Rectal smooth muscle tissue (tissue), 1 donor: ENCODE data around the gene ODF4.
"Not testable (repeated sequence)": the region's sequence is repeated elsewhere in the genome, so short reads cannot be mapped to it uniquely, and the experiment has no call there.

Experiments used
- H3K27ac ChIP-seq: one replicate; pipeline ENCODE4 v1.7.0; 2013; ENCODE audit warnings: low read depth, low read length, inconsistent platforms
- H3K27me3 ChIP-seq: one replicate; pipeline ENCODE4 v1.7.0; 2013; ENCODE audit warnings: low read length; ENCODE audit not compliant: control insufficient read depth, insufficient read depth
- H3K36me3 ChIP-seq: one replicate; pipeline ENCODE4 v1.7.0; 2013; ENCODE audit warnings: low read length; ENCODE audit not compliant: control insufficient read depth, insufficient read depth
- H3K4me1 ChIP-seq: one replicate; pipeline ENCODE4 v1.7.0; 2013; ENCODE audit warnings: low read length; ENCODE audit not compliant: control insufficient read depth, insufficient read depth
- H3K4me3 ChIP-seq: one replicate; pipeline ENCODE4 v1.7.0; 2013; ENCODE audit warnings: low read length
- H3K9ac ChIP-seq: one replicate; pipeline ENCODE4 v1.7.0; 2013; ENCODE audit warnings: low read length

Gene ODF4

DNA sequence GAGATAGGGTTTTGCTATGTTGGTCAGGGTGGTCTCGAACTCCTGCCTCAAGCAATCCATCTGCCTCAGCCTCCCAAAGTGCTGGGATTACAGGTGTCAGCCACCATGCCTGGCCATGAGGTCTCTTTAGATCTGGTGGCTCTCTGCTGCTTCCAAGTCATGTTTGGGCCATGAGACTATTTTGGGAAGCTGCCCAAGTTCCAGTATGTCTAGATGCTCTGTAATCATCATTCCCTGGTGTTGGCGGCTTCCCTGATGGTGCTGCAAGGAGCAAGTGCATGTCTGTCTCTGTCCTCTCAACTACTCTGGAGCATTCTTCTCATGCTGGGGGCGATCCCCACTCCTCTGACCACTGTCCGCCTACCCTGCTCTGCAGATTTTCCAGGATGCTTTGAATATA, 6.4 kb upstream of the ODF4 start:
- Histone ChIP-seq H3K9ac (no peak overlapping the region), H3K36me3 (no peaks in the 10 kb centered on the region), H3K4me3 (no peak overlapping the region), H3K4me1 (no peaks in the 10 kb centered on the region), H3K27ac (no peak overlapping the region), H3K27me3 (no peaks in the 10 kb centered on the region)

DNA sequence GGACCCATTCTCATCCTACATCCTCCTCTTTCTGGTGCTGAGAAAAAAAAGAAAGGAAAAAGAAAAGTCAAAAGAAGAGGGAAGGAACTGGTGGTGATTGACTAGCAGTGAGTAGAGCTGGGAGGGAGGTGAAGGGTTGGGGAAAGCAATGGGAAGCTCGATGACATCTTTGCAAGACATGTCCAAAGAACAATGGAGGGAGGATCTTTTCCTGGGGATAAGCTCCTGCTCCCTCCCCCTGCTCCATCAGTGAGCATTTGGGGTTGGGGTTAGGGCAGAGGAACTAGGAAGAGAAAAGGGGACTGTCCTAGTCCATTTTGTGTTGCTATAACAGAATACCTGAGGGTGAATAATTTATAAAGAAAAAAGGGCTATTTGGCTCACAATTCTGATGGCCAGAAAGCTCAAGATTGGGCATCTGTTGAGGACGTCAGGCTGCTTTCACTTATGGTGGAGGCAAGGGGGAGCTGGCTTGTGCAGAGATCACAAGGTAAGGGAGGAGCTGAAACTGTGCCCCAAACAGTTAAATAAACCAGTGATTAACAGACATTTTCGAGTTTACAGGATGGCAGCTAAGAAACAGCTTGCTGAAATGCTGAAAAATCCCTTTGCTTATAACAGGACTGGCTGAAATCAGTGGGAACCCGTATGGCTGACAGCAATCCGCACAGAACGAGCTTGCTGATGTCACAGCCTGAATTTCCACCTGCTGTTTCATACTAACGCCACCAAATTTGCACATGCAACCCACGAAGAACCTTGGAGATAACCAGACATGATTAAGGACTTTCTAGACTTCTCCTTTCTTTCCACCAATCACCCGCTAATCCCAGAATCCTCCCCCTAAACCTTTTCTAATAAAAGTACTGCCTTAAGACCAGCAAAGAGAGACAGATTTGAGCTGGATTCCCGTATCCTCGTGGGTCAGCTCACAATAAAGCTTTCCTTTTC, 1.6 kb upstream of the ODF4 start:
- H3K4me3 ChIP-seq, result no peak overlapping the region
- H3K36me3 ChIP-seq, result no peaks in the 10 kb centered on the region
- H3K9ac ChIP-seq, result no peak overlapping the region

DNA sequence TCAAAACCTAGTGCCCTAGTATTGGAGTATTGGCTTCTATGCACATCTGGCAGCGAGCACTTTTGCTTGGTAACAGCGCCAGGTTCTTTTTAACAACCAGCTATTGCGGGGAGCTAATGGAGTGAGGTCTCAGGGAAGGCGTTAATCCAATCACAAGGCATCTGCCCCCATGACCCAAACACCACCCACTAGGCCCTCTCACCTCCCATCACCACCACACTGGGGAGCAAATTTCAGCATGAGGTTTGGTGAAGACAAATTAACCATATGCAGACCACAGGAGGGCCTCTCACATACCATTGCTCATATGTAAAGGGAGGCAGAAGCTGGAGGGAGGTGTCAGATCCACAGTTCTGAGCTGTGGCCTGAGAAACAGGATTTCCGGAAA, 893 bp upstream of the ODF4 start:
- Histone ChIP-seq H3K27me3 (no peaks in the 10 kb centered on the region), H3K4me3 (no peak overlapping the region), H3K27ac (no peak overlapping the region), H3K36me3 (no peaks in the 10 kb centered on the region), H3K4me1 (no peaks in the 10 kb centered on the region), H3K9ac (no peak overlapping the region)

More for the DNA sequence above, 1.6 kb upstream of the ODF4 start:
- no peak overlapping the region for H3K27ac ChIP-seq
- no peaks in the 10 kb centered on the region for H3K27me3 ChIP-seq
- no peaks in the 10 kb centered on the region for H3K4me1 ChIP-seq

DNA sequence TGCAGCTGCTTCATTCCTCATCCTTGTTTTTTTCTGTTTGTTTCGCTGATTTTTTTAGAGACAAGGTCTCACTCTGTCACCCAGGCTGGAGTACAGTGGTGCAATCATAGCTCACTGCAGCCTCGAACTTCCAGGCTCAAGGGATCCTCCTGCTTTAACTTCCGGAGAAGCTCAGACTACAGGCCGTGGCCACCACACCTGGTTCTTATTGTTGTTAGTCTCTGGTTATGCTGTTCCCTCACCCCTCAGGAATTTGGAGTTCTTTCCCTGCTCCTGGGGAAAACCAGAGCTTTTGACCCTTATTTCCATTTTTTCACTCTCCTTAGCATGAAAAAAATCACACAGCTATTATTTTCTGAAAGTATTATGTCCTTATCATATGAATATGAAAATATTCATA, 1.8 kb downstream of the ODF4 start:
- no peak overlapping the region for H3K9ac ChIP-seq
- H3K36me3 ChIP-seq, result no peaks in the 10 kb centered on the region
- H3K27ac ChIP-seq, result no peak overlapping the region
- H3K27me3 ChIP-seq, result no peaks in the 10 kb centered on the region
- no peak overlapping the region for H3K4me3 ChIP-seq
- H3K4me1 ChIP-seq, result no peaks in the 10 kb centered on the region

DNA sequence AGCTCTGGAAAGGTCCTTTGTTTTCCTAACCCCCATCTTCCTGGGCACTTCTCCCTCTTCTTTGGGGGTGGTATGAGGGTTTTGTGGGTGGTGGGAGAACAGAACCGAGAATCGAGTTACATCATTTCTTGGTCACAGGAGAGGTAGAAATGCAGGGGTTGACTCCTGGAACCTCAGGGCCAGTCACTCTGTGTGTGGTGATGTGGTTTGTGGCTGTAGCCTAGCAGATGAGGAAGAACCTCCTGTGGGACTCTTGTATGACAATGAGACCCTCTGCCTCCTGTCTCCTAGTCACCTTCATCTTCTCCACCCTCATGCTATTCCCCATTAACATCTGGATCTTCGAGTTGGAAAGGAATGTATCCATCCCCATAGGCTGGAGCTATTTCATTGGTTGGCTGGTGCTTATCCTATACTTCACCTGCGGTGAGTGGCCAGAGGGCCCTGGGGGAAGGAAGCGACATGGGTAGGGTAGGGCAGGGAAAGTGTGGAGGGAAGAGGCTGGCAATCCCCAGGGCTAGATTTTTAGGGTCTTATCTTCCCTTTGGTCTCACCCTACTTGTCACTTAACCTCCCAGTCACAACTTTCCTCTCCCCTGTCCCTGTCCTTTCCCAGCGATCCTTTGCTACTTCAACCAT, 5.5 kb downstream of the ODF4 start:
- H3K4me3 ChIP-seq, result no peak overlapping the region
- no peak overlapping the region for H3K27ac ChIP-seq
- H3K9ac ChIP-seq, result no peak overlapping the region
- no peaks in the 10 kb centered on the region for H3K36me3 ChIP-seq
- no peaks in the 10 kb centered on the region for H3K4me1 ChIP-seq
- H3K27me3 ChIP-seq, result no peaks in the 10 kb centered on the region

DNA sequence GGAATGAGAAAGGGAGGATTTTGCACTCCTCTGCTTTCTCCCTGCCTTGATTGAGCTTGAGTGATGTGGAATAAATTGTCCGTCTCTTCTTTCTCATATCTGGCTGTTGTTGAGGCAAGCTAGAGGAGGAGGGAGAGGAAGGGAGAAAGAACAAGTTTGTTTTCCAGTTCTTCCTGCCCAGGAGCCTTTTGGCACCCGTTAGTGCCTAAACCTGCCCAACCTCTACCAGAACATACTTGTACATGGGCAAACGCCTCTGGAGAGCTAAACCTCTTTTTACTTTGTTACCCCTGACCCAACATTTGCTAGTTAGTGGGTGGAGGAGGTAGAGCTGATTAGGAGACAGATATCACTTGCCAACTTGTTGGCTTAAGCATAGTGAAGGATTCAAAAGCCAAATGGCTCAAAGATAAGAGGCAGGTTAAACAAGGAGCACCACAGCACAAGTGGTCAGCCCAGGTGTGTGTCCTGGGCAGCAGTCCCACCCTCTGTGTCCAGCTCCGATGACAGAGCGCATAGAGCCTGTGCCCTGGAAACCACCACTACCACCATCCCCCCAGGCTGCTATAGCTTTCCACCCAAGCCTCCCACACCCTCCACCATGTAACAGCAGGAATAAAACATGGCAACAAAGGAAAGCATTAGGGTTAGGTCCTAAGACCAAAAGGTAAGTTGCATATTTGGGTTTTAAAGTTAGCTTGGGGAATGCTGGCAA, 6.5 kb downstream of the ODF4 start:
- no peak overlapping the region for H3K27ac ChIP-seq
- no peaks in the 10 kb centered on the region for H3K4me1 ChIP-seq
- no peak overlapping the region for H3K4me3 ChIP-seq
- H3K9ac ChIP-seq, result no peak overlapping the region
- H3K36me3 ChIP-seq, result no peaks in the 10 kb centered on the region
- H3K27me3 ChIP-seq, result no peaks in the 10 kb centered on the region

DNA sequence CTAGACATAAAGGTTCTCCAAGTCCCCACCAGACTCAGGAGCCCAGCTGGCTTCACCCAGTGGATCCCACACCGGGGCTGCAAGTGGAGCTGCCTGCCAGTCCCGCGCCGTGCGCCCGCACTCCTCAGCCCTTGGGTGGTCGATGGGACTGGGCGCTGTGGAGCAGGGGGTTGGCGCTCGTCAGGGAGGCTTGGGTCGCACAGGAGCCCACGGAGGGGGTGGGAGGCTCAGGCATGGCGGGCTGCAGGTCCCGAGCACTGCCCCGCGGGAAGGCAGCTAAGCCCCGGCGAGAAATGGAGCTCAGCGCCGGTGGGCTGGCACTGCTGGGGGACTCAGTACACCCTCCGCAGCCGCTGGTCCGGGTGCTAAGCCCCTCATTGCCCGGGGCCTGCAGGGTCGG, 7.4 kb downstream of the ODF4 start:
- H3K27me3 ChIP-seq, H3K4me1 ChIP-seq, H3K27ac ChIP-seq, H3K4me3 ChIP-seq, H3K36me3 ChIP-seq, H3K9ac ChIP-seq: not testable (repeated sequence)

DNA sequence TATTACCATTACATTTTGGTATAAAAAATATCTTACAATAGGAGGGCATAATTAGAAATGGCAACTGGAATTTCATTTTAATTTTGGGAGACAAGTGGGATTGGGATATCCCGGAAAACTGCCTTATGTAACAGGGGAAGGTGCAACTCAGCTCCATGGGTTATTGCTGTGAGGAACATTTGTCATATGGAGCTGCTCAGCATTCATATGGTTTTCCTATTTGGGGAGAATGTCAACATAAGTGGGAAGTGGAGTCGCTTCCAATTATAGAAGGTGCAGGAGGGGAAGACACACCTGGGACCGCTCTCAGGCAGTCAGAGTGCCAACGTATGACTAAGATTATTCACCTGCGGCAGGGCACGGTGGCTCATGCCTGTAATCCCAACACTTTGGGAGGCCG, 10.7 kb downstream of the ODF4 start:
- Histone ChIP-seq H3K36me3 (no peaks in the 10 kb centered on the region), H3K4me3 (no peak overlapping the region), H3K27ac (no peak overlapping the region), H3K4me1 (no peaks in the 10 kb centered on the region), H3K9ac (no peak overlapping the region), H3K27me3 (no peaks in the 10 kb centered on the region)

DNA sequence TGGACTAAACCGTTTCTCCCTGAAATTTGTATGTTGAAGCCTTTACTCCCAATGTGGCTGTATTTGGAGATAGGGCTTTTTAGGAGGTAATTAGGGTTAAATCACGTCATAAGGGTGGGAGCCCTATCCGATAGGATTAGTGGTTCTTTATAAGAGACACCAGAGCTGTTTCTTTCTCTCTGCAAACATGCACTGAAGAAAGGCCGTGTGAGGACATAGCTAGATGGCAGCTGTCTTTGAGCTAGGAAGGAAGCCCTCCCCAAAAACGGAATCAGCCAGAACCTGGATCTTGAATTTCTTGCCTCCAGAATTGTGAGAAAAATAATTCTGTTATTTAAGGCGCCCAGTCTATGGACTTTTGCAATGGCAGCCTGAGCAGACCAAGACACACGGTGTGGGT, 14.1 kb downstream of the ODF4 start:
- Histone ChIP-seq H3K9ac (no peak overlapping the region), H3K4me1 (no peaks in the 10 kb centered on the region), H3K27ac (no peak overlapping the region), H3K36me3 (no peaks in the 10 kb centered on the region), H3K4me3 (no peak overlapping the region), H3K27me3 (no peaks in the 10 kb centered on the region)

DNA sequence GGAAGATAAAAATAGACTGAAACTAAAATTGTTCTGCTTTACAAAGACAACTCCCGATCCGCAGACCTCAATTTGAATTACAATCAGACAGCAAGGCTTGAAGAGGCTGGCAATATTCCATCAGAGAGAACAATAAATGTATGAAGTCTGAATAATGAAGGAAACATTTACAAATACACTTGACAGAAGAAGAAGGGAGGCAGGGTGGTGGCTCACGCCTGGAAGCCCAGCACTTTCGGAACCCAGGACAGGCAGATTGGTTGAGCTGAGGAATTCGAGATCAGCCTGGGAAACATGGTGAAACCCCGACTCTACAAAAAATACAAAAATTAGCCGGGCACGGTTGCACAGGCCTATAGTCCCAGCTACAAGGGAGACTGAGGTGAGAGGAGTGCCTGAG, 14.6 kb downstream of the ODF4 start:
- H3K4me1 ChIP-seq, result no peaks in the 10 kb centered on the region
- no peak overlapping the region for H3K27ac ChIP-seq
- no peak overlapping the region for H3K4me3 ChIP-seq
- no peaks in the 10 kb centered on the region for H3K27me3 ChIP-seq
- H3K36me3 ChIP-seq, result no peaks in the 10 kb centered on the region
- no peak overlapping the region for H3K9ac ChIP-seq

DNA sequence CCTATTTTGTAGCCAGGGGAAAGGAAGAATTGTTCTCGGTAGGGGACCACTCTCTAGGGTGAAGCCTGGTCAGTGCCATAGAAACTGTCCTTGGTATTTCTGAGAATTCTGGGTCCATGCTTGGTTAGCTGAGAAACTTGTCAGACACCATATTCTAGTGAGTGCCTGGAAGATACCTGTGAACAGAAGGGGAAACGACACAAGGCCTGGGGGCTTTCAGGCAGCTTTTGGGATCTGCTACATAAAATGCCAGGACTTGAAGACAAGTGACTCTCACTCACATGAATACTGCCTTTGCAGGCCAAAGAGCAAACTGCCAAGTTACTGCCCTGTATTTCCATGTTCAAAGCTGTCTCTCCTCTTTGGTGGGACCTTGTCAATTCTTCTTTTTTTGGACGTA, 18.3 kb downstream of the ODF4 start:
- Histone ChIP-seq H3K4me1 (no peaks in the 10 kb centered on the region), H3K36me3 (no peaks in the 10 kb centered on the region), H3K27me3 (no peaks in the 10 kb centered on the region), H3K9ac (no peak overlapping the region), H3K27ac (no peak overlapping the region), H3K4me3 (no peak overlapping the region)

DNA sequence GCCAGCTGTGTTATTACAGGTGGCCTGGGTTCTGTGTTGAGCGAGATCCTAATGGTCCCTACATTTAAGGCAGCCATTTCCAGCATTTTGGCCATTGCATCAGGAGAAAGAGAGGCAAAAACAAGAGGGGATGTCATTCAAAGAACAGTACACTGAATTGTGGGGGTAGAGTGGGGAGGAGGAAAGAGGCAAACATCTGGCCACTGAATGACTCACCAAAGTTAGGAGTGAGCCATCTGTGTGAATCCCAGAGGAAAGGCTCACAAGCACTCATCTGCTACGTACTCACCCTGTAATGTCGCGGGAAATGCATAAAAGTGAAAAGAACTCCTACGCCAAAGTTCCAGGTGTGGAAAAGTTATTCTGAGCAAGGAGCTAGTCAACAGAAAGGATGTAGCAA, 20.1 kb downstream of the ODF4 start:
- Histone ChIP-seq H3K4me3 (no peak overlapping the region), H3K27me3 (no peaks in the 10 kb centered on the region), H3K9ac (no peak overlapping the region), H3K4me1 (no peaks in the 10 kb centered on the region), H3K27ac (peak overlapping the region; percentile 18), H3K36me3 (no peaks in the 10 kb centered on the region)
